Activated B cell treated with CpG ODN at 0.5 μM for 24 hours (primary cell): ENCODE data around the gene FEZ2. TPM values are rescaled to one million over a fixed set of nuclear protein-coding genes. Genes with fewer than 3 reads are reported as not detected.

Experiments
- ATAC-seq: fragments of 200-7000 bp; cut with Tn5 transposase; one replicate; pipeline ENCODE4 v1.10.0; 2021; ENCODE audit warnings: low read depth, mild to moderate bottlenecking, moderate library complexity
- CTCF ChIA-PET: fragments of 350-600 bp; sonication (Branson Sonifier 250); formaldehyde crosslinking; loops from one replicate; lab custom pipeline; 2021; ENCODE audit warnings: antibody characterized with exemption; lab: Charles Lee
- POLR2A ChIA-PET: fragments of 350-600 bp; sonication (Branson Sonifier 250); formaldehyde crosslinking; loops from one replicate; lab custom pipeline; 2021; ENCODE audit warnings: antibody characterized with exemption; lab: Charles Lee
- DNase-seq: peaks from one replicate; pipeline ENCODE4 v3.0.0; 2022
- H3K27ac Mint-ChIP-seq: one replicate; pipeline ENCODE4 v1.8.0; 2020; ENCODE audit warnings: mixed read lengths
- H3K27me3 Mint-ChIP-seq: one replicate; pipeline ENCODE4 v1.8.0; 2021; ENCODE audit warnings: mixed read lengths
- H3K36me3 Mint-ChIP-seq: one replicate; pipeline ENCODE4 v1.8.0; 2021; ENCODE audit warnings: low read depth, mixed read lengths
- H3K4me1 Mint-ChIP-seq: one replicate; pipeline ENCODE4 v1.8.0; 2021; ENCODE audit warnings: mixed read lengths
- H3K4me3 Mint-ChIP-seq: one replicate; pipeline ENCODE4 v1.8.0; 2020; ENCODE audit warnings: mild to moderate bottlenecking, mixed read lengths
- H3K9me3 Mint-ChIP-seq: one replicate; pipeline ENCODE4 v1.8.0; 2020; ENCODE audit warnings: mixed read lengths
- intact Hi-C: fragments of 100-400 bp; cut with micrococcal nuclease; formaldehyde crosslinking; loops from one replicate; pipeline ENCODE4 v1.15.1; 2024
- total RNA-seq: library from RNA; stranded (reverse); gene quantifications from 2 replicates; pipeline ENCODE4 v1.2.3, GENCODE V29; 2022
- TF ChIP-seq, protein P1 (sequence below): fragments of 200-600 bp; IDR thresholded peaks from one replicate; pipeline ENCODE4 v1.8.0; 2022; ENCODE audit warnings: antibody characterized with exemption, mild to moderate bottlenecking

Gene FEZ2
- total RNA-seq, 1 donor from 2014 or later: 30.3 TPM

DNA sequence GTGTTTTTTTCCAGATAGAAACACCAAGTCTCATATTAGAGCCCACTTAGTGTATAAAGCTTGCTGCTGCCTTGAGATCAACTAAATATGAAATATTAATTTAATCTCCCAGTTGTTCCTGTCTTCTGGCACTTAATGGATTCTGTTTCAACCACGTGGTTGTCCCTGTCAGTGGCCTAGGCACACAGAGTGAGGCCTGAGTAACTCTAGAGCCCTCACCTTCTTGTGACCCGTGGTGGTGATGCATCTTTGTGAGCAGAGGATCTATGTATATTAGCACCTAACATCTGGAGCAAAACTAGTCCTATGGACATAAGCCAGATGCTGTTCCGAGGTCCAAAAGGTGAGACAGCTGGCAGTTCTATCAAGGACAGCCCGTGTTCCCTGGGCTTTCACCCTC, 74.8 kb downstream of the FEZ2 start:
- ChIA-PET POLR2A (no interaction called here), CTCF (interaction anchor here (0.7 kb wide), 1 partner anchor 251 kb away, joined by 4 read pairs; no protein-coding TSS in a partner anchor)
- no peak for ATAC-seq
- Mint-ChIP-seq H3K27ac (no peak overlapping the region), H3K27me3 (no peaks in the 10 kb centered on the region), H3K9me3 (no peaks in the 10 kb centered on the region), H3K36me3 (peaks cover 9% of the 10 kb centered on the region), H3K4me3 (no peak overlapping the region), H3K4me1 (no peaks in the 10 kb centered on the region)
- intact Hi-C loops: no loop called here
- TF ChIP-seq, protein P1, sequence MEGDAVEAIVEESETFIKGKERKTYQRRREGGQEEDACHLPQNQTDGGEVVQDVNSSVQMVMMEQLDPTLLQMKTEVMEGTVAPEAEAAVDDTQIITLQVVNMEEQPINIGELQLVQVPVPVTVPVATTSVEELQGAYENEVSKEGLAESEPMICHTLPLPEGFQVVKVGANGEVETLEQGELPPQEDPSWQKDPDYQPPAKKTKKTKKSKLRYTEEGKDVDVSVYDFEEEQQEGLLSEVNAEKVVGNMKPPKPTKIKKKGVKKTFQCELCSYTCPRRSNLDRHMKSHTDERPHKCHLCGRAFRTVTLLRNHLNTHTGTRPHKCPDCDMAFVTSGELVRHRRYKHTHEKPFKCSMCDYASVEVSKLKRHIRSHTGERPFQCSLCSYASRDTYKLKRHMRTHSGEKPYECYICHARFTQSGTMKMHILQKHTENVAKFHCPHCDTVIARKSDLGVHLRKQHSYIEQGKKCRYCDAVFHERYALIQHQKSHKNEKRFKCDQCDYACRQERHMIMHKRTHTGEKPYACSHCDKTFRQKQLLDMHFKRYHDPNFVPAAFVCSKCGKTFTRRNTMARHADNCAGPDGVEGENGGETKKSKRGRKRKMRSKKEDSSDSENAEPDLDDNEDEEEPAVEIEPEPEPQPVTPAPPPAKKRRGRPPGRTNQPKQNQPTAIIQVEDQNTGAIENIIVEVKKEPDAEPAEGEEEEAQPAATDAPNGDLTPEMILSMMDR: no peak
- no peak for DNase-seq

- TF ChIP-seq, protein P1: no peak
- no peak for ATAC-seq
- Mint-ChIP-seq H3K36me3 (peaks cover 5% of the 10 kb centered on the region), H3K4me1 (no peaks in the 10 kb centered on the region), H3K27me3 (no peaks in the 10 kb centered on the region), H3K9me3 (no peaks in the 10 kb centered on the region), H3K27ac (no peak overlapping the region), H3K4me3 (no peak overlapping the region)
- POLR2A ChIA-PET: no interaction called here
- CTCF ChIA-PET: no interaction called here
- no peak for DNase-seq
- intact Hi-C loops: no loop called here
These were observed 77.5 kb downstream of the FEZ2 start for GRCh38 chr2:36520431-36520830.

DNA sequence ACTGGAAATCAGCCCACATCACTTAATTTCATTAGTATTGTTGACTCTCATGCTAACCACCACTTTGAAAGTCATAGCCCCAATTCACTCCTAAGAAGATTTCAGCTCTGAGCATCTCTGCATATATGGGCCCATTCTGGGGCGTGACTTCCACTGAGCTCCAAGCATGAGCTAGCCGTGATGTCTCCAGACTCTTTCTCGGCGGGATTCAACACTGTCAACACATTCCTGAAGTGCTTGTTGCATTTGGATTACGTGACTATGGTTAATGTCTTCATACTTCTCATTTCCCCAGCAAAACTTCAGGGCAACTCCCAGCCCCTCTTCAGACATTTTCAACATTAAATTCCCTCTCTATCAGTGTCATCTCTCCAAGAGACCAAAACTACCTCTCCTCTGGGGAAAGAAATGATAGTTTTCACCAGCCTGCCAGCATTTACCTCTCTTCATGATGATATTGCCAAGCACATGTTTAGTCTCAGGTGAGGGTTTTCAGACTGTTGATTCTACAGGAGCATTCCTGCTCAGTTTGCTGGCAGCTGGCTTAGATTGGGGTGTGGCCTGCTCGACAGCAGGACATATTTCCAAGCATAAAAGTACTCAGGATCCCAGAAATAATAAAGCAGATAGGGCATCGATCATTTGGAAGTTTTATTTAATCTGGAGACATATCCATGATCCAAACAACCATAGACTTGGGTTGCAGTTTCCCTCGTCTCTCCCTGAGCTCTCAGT, 81.7 kb downstream of the FEZ2 start:
- H3K27ac Mint-ChIP-seq: no peak overlapping the region
- H3K36me3 Mint-ChIP-seq: no peaks in the 10 kb centered on the region
- ChIA-PET CTCF (no interaction called here), POLR2A (no interaction called here)
- ATAC-seq: no peak
- no peaks in the 10 kb centered on the region for H3K9me3 Mint-ChIP-seq
- TF ChIP-seq, protein P1: no peak
- DNase-seq: no peak
- H3K4me1 Mint-ChIP-seq: no peaks in the 10 kb centered on the region
- intact Hi-C loops: no loop called here
- no peaks in the 10 kb centered on the region for H3K27me3 Mint-ChIP-seq
- H3K4me3 Mint-ChIP-seq: no peak overlapping the region

GRCh38 chr2:36515538-36515937, 82.4 kb downstream of the FEZ2 start:
- H3K4me3 Mint-ChIP-seq: no peak overlapping the region
- no peaks in the 10 kb centered on the region for H3K36me3 Mint-ChIP-seq
- H3K4me1 Mint-ChIP-seq: no peaks in the 10 kb centered on the region
- POLR2A ChIA-PET: no interaction called here
- CTCF ChIA-PET: no interaction called here
- ATAC-seq (no peak), DNase-seq (no peak)
- TF ChIP-seq, protein P1: no peak
- H3K27me3 Mint-ChIP-seq: no peaks in the 10 kb centered on the region
- H3K27ac Mint-ChIP-seq: no peak overlapping the region
- intact Hi-C loops: no loop called here
- H3K9me3 Mint-ChIP-seq: no peaks in the 10 kb centered on the region

DNA sequence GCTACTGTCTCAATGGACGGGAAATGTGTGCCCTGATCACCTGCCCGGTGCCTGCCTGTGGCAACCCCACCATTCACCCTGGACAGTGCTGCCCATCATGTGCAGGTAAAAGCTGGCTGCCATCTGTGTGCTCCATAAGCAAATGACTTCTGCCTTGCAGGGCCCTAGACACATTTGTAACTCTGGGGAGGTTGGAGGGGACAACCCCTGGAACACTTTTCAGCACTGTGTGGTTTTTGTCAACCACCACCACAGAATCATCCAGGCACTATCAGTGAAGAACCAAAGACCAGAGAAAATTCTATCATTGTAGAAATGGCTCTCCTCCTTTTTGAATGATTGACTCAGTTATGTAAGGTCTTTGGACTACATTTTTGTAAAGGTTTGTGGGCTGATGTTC, 84.3 kb downstream of the FEZ2 start:
- intact Hi-C loops: no loop called here
- no peak overlapping the region for H3K27ac Mint-ChIP-seq
- no peaks in the 10 kb centered on the region for H3K36me3 Mint-ChIP-seq
- H3K4me3 Mint-ChIP-seq: no peak overlapping the region
- ChIA-PET POLR2A (no interaction called here), CTCF (no interaction called here)
- H3K27me3 Mint-ChIP-seq: no peaks in the 10 kb centered on the region
- no peaks in the 10 kb centered on the region for H3K9me3 Mint-ChIP-seq
- ATAC-seq (no peak), DNase-seq (no peak)
- H3K4me1 Mint-ChIP-seq: no peaks in the 10 kb centered on the region
- TF ChIP-seq, protein P1: no peak
